HCT116 (cell line): ENCODE data around the gene CDK2. TPM values are rescaled to one million over a fixed set of nuclear protein-coding genes. Genes with fewer than 3 reads are reported as not detected.

Source experiments
- ATAC-seq: fragments of 200-7000 bp; cut with Tn5 transposase; 2 replicates; pipeline ENCODE4 v1.9.1; 2020; ENCODE audit warnings: mild to moderate bottlenecking, moderate library complexity
- BruUV-seq: library from RNA; stranded (reverse); fragments of 400-500 nt; replicated peaks from 2 replicates; lab custom pipeline; 2021; lab: Mats Ljungman, UMichigan
- CTCF ChIA-PET: fragments of 300-600 bp; sonication (Branson Sonifier 250); formaldehyde crosslinking; loops from one replicate; lab custom pipeline; 2021; ENCODE audit warnings: antibody characterized with exemption; lab: Charles Lee
- POLR2A ChIA-PET: fragments of 300-600, 350-600 bp; sonication (Branson Sonifier 250); formaldehyde crosslinking; loops from one replicate; lab custom pipeline; 2021; ENCODE audit warnings: antibody characterized with exemption; lab: Charles Lee
- RAD21 ChIA-PET, 2 experiments: fragments of 300-600 bp; sonication (Branson Sonifier 250); formaldehyde crosslinking; loops; one replicate each; lab custom pipeline; 2023; ENCODE audit warnings: low total read pairs in 2 of 2; ENCODE audit not compliant: uncharacterized antibody in 2 of 2, unreplicated experiment in 2 of 2, low non-redundant PET in 1 of 2; lab: Charles Lee
- DNase-seq: peaks from one replicate; pipeline ENCODE4 v3.0.0-alpha.2; 2010; ENCODE audit warnings: low read depth, low spot score
- H2AFZ ChIP-seq: fragments of 200-600 bp; shearing (Covaris generic), sonication (generic); 2 replicates; pipeline ENCODE4 v1.6.1; 2017; ENCODE audit warnings: low read depth, mixed run types, mixed read lengths, antibody characterized with exemption, low read length; ENCODE audit not compliant: poor library complexity, severe bottlenecking
- H3K27ac ChIP-seq: 2 replicates; pipeline ENCODE4 v1.5.1; 2012; ENCODE audit warnings: low read depth, low read length
- H3K27me3 ChIP-seq: fragments of 200-600 bp; sonication (generic); 2 replicates; pipeline ENCODE4 v1.6.1; 2016; ENCODE audit warnings: mixed run types, low read length, mixed read lengths; ENCODE audit not compliant: insufficient read depth
- H3K36me3 ChIP-seq, 2 experiments: fragments of 200-500 bp in 1 of 2; fragments of 200-600 bp in 1 of 2; sonication (Bioruptor generic) in 1 of 2; sonication (generic) in 1 of 2; 2 replicates each; pipeline versions ENCODE4 v1.5.1 to v1.6.1; 2014 to 2016; ENCODE audit warnings: low read length in 2 of 2, inconsistent platforms in 1 of 2, mixed read lengths in 1 of 2, mixed run types in 1 of 2; ENCODE audit not compliant: insufficient read depth in 2 of 2, control insufficient read depth in 1 of 2
- H3K4me1 ChIP-seq, 2 experiments: fragments of 200-600 bp in 1 of 2; sonication (generic) in 1 of 2; 2 replicates each; pipeline versions ENCODE4 v1.5.1 to v1.6.1; 2012 to 2017; ENCODE audit warnings: low read length in 2 of 2, inconsistent platforms in 1 of 2, mild to moderate bottlenecking in 1 of 2, mixed read lengths in 1 of 2, mixed run types in 1 of 2, moderate library complexity in 1 of 2; ENCODE audit not compliant: insufficient read depth in 2 of 2, control insufficient read depth in 1 of 2
- H3K4me2 ChIP-seq: fragments of 200-600 bp; sonication (generic); 2 replicates; pipeline ENCODE4 v1.6.1; 2017; ENCODE audit warnings: mixed run types, low read length, mixed read lengths
- H3K4me3 ChIP-seq, 2 experiments: fragments of 200-600 bp in 1 of 2; sonication (generic) in 1 of 2; replicated peaks in 1 of 2; 2 replicates each; pipeline ENCODE4 v1.5.1; 2011 to 2016; ENCODE audit warnings: low read length in 2 of 2, control low read depth in 1 of 2, low read depth in 1 of 2, mild to moderate bottlenecking in 1 of 2, mixed read lengths in 1 of 2, mixed run types in 1 of 2
- H3K79me2 ChIP-seq: fragments of 200-600 bp; sonication (generic); 2 replicates; pipeline ENCODE4 v1.6.1; 2017; ENCODE audit warnings: mild to moderate bottlenecking, mixed run types, low read length, moderate library complexity, mixed read lengths; ENCODE audit not compliant: insufficient read depth
- H3K9ac ChIP-seq: fragments of 200-600 bp; sonication (generic); 2 replicates; pipeline ENCODE4 v1.6.1; 2016; ENCODE audit warnings: low read length, mixed read lengths
- H3K9me2 ChIP-seq: fragments of 200-600 bp; sonication (generic), shearing (Covaris generic); 2 replicates; pipeline ENCODE4 v1.6.1; 2017; ENCODE audit warnings: mixed run types, mild to moderate bottlenecking, moderate library complexity; ENCODE audit not compliant: insufficient read depth
- H3K9me3 ChIP-seq, 2 experiments: fragments of 200-500 bp in 1 of 2; fragments of 200-600 bp in 1 of 2; sonication (Bioruptor generic) in 1 of 2; sonication (generic) in 1 of 2; 2 replicates each; pipeline ENCODE4 v1.6.1; 2014 to 2017; ENCODE audit warnings: low read length in 2 of 2, mixed read lengths in 2 of 2, inconsistent platforms in 1 of 2, low read depth in 1 of 2, mild to moderate bottlenecking in 1 of 2, mixed run types in 1 of 2, moderate library complexity in 1 of 2; ENCODE audit not compliant: control insufficient read depth in 1 of 2, insufficient read depth in 1 of 2
- H4K20me1 ChIP-seq: fragments of 200-600 bp; sonication (generic), shearing (Covaris generic); 2 replicates; pipeline ENCODE4 v1.6.1; 2017; ENCODE audit warnings: mixed run types, mild to moderate bottlenecking, moderate library complexity; ENCODE audit not compliant: insufficient read depth
- FOSL1 ChIP-seq: IDR thresholded peaks from 2 replicates; pipeline ENCODE4 v1.6.1; 2012; ENCODE audit warnings: low read depth
- POLR2A ChIP-seq: IDR thresholded peaks from 2 replicates; pipeline ENCODE4 v1.7.0; 2011; ENCODE audit warnings: borderline replicate concordance; ENCODE audit not compliant: insufficient read depth, insufficient read length; ENCODE audit errors: extremely low read depth
- RAD21 ChIP-seq: IDR thresholded peaks from 2 replicates; pipeline ENCODE4 v1.6.1; 2012; ENCODE audit warnings: low read depth, mild to moderate bottlenecking
- SP1 ChIP-seq: IDR thresholded peaks from 2 replicates; pipeline ENCODE4 v1.6.1; 2012; ENCODE audit warnings: low read depth
- SRF ChIP-seq: IDR thresholded peaks from 2 replicates; pipeline ENCODE4 v1.6.1; 2012; ENCODE audit warnings: low read depth
- TCF7L2 ChIP-seq: IDR thresholded peaks from 2 replicates; pipeline ENCODE4 v1.7.0; 2011; ENCODE audit warnings: borderline replicate concordance, inconsistent platforms; ENCODE audit not compliant: insufficient read depth, insufficient read length; ENCODE audit errors: extremely low read depth
- YY1 ChIP-seq: IDR thresholded peaks from 2 replicates; pipeline ENCODE4 v1.6.1; 2011; ENCODE audit warnings: low read length, low read depth, moderate library complexity, mild to moderate bottlenecking; ENCODE audit not compliant: insufficient replicate concordance; ENCODE audit errors: extremely low read depth
- ZFX ChIP-seq: fragments of 450-650 bp; IDR thresholded peaks from 2 replicates; pipeline ENCODE4 v1.6.1; 2017
- intact Hi-C: fragments of 100-400 bp; cut with micrococcal nuclease; formaldehyde crosslinking; loops from 2 replicates; pipeline ENCODE4 v1.10.0; 2022
- total RNA-seq: library from RNA; stranded (reverse); gene quantifications from one replicate; pipeline ENCODE4 v1.2.1, GENCODE V29; 2021; ENCODE audit not compliant: unreplicated experiment
- TF ChIP-seq, protein P1 (sequence below), 3 experiments: fragments of 200-600 bp in 1 of 3; sonication (generic) in 1 of 3; IDR thresholded peaks in 2 of 3; conservative IDR thresholded peaks in 1 of 3; 2 replicates each; pipeline ENCODE4 v1.5.1; 2012 to 2017; ENCODE audit warnings: low read depth in 2 of 3, low read length in 2 of 3, antibody characterized with exemption in 1 of 3, borderline replicate concordance in 1 of 3, control low read depth in 1 of 3, mild to moderate bottlenecking in 1 of 3, mixed read lengths in 1 of 3, mixed run types in 1 of 3, moderate library complexity in 1 of 3; ENCODE audit not compliant: insufficient read depth in 1 of 3
- TF ChIP-seq, protein P2 (sequence below): IDR thresholded peaks from 2 replicates; pipeline ENCODE4 v1.6.1; 2012
- TF ChIP-seq, protein P3 (sequence below): IDR thresholded peaks from 2 replicates; pipeline ENCODE4 v1.6.1; 2012; ENCODE audit warnings: low read depth
- TF ChIP-seq, protein P4 (sequence below): IDR thresholded peaks from 2 replicates; pipeline ENCODE4 v1.6.1; 2012

The CDK2 gene
- total RNA-seq, 1 experiment from 2014 or later: 90.9 TPM

DNA sequence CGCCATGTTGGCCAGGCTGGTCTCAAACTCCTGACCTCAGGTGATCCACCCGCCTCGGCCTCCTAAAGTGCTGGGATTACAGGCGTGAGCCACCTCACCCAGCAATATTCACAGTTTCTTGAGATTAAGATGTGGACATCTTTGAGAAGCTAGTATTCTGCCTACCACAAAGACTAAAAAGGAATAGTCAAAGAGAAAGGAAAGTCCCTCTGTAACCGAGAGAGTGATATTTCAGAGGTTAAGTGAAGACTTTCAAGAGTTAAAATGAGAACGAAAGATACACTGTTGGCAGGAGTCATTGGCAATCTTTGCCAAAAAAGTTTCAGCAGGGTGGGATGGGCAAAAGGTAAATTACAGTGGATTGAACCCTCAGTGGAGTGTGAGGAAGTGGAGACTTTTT, 20.1 kb upstream of the CDK2 start:
- no peak overlapping the region for H3K9ac ChIP-seq
- ChIA-PET POLR2A (no interaction called here), CTCF (no interaction called here)
- H3K9me3 ChIP-seq: no peaks in the 10 kb centered on the region
- intact Hi-C loops: no loop called here
- BruUV-seq: no TSS peak
- no peaks in the 10 kb centered on the region for H3K4me1 ChIP-seq
- no peak for TF ChIP-seq SP1
- TF ChIP-seq, all 23 proteins: peak for 0
- Histone ChIP-seq H3K36me3 (peaks cover 3 to 6% of the 10 kb centered on the region in 2 experiments; a peak in 3 of 4 replicates), H3K27ac (no peak overlapping the region), H3K4me3 (no peak overlapping the region), H3K9me2 (no peaks in the 10 kb centered on the region), H3K79me2 (no peaks in the 10 kb centered on the region), H3K4me2 (no peak overlapping the region), H4K20me1 (no peaks in the 10 kb centered on the region), H2AFZ (no peak overlapping the region), H3K27me3 (no peaks in the 10 kb centered on the region)
- RAD21 ChIA-PET: no interaction called here
- ATAC-seq: no peak
- DNase-seq: no peak

DNA sequence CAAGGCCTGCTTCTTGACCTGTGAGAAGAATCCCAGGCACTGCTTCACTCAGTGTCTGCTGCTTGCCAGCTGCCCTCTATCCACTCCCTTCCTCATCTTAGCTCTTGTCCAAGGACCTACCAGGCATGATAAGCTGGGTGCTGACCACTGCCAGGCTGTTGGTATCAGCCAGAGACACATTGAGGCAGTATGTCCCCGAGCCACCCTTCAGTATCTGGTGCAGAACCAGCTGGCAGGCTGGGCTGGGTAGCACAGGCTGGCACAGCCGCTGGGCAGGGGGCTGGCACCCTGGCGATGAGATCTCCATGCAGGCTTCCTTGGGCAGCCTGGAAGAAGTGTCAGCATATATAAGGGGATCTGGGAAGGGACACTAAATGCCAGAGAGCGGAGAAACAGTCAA, 11.3 kb upstream of the CDK2 start:
- RAD21 ChIA-PET: interaction anchor here in 1 of 2 experiments (0.7 kb wide), 1 partner anchor 41 kb away, joined by 6 read pairs; no protein-coding TSS in a partner anchor
- peak overlapping the region; percentile 5 for H3K27ac ChIP-seq
- H3K36me3 ChIP-seq: peaks cover 3 to 4% of the 10 kb centered on the region in 2 experiments; a peak in 1 of 4 replicates
- TF ChIP-seq, protein P1, sequence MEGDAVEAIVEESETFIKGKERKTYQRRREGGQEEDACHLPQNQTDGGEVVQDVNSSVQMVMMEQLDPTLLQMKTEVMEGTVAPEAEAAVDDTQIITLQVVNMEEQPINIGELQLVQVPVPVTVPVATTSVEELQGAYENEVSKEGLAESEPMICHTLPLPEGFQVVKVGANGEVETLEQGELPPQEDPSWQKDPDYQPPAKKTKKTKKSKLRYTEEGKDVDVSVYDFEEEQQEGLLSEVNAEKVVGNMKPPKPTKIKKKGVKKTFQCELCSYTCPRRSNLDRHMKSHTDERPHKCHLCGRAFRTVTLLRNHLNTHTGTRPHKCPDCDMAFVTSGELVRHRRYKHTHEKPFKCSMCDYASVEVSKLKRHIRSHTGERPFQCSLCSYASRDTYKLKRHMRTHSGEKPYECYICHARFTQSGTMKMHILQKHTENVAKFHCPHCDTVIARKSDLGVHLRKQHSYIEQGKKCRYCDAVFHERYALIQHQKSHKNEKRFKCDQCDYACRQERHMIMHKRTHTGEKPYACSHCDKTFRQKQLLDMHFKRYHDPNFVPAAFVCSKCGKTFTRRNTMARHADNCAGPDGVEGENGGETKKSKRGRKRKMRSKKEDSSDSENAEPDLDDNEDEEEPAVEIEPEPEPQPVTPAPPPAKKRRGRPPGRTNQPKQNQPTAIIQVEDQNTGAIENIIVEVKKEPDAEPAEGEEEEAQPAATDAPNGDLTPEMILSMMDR (IDR thresholded peaks at IDR 0.05 in 2 of 3, conservative IDR thresholded peaks at IDR 0.05 in 1 of 3; ENCODE audit: borderline replicate concordance in 1 of 3, insufficient read depth in 1 of 3, low read depth in 2 of 3, low read length in 2 of 3): no peak
- TF ChIP-seq SRF (no peak), RAD21 (no peak), ZFX (no peak), YY1 (no peak), TCF7L2 (no peak), FOSL1 (no peak), POLR2A (no peak)
- TF ChIP-seq, protein P2, sequence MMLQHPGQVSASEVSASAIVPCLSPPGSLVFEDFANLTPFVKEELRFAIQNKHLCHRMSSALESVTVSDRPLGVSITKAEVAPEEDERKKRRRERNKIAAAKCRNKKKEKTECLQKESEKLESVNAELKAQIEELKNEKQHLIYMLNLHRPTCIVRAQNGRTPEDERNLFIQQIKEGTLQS: no peak
- TF ChIP-seq, protein P3, sequence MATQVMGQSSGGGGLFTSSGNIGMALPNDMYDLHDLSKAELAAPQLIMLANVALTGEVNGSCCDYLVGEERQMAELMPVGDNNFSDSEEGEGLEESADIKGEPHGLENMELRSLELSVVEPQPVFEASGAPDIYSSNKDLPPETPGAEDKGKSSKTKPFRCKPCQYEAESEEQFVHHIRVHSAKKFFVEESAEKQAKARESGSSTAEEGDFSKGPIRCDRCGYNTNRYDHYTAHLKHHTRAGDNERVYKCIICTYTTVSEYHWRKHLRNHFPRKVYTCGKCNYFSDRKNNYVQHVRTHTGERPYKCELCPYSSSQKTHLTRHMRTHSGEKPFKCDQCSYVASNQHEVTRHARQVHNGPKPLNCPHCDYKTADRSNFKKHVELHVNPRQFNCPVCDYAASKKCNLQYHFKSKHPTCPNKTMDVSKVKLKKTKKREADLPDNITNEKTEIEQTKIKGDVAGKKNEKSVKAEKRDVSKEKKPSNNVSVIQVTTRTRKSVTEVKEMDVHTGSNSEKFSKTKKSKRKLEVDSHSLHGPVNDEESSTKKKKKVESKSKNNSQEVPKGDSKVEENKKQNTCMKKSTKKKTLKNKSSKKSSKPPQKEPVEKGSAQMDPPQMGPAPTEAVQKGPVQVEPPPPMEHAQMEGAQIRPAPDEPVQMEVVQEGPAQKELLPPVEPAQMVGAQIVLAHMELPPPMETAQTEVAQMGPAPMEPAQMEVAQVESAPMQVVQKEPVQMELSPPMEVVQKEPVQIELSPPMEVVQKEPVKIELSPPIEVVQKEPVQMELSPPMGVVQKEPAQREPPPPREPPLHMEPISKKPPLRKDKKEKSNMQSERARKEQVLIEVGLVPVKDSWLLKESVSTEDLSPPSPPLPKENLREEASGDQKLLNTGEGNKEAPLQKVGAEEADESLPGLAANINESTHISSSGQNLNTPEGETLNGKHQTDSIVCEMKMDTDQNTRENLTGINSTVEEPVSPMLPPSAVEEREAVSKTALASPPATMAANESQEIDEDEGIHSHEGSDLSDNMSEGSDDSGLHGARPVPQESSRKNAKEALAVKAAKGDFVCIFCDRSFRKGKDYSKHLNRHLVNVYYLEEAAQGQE: no peak
- TF ChIP-seq, protein P4, sequence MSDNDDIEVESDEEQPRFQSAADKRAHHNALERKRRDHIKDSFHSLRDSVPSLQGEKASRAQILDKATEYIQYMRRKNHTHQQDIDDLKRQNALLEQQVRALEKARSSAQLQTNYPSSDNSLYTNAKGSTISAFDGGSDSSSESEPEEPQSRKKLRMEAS: no peak
- intact Hi-C loops: no loop called here
- H3K9me3 ChIP-seq: no peaks in the 10 kb centered on the region
- peak overlapping the region; percentile 74 for H3K4me2 ChIP-seq
- no peak overlapping the region for H3K4me3 ChIP-seq
- POLR2A ChIA-PET: no interaction called here
- BruUV-seq: no TSS peak
- no peaks in the 10 kb centered on the region for H3K9me2 ChIP-seq
- ATAC-seq (peak; percentile 5; the same call in 1 of the 2 replicates), DNase-seq (no peak)
- H2AFZ ChIP-seq: no peak overlapping the region
- H3K4me1 ChIP-seq: peaks cover 30 to 36% of the 10 kb centered on the region in 2 experiments
- H4K20me1 ChIP-seq: no peaks in the 10 kb centered on the region
- H3K27me3 ChIP-seq: no peaks in the 10 kb centered on the region
- no peak overlapping the region for H3K9ac ChIP-seq
- no peaks in the 10 kb centered on the region for H3K79me2 ChIP-seq
- CTCF ChIA-PET: interaction anchor here (1.4 to 1.5 kb wide), 3 partner anchors 15 to 41 kb away, joined by 3 to 5 read pairs (median 4); no protein-coding TSS in a partner anchor
